SKM-1 treated with dmso at 0.1 percent for 144 hours (cell line): ENCODE data around the gene EYS.
"Not testable (repeated sequence)": the region's sequence is repeated elsewhere in the genome, so short reads cannot be mapped to it uniquely, and the experiment has no call there.

Source experiments
- DNase-seq: peaks from one replicate; lab custom pipeline; 2025; ENCODE audit not compliant: unreplicated experiment; lab: John Stamatoyannopoulos, UW

The EYS gene

GRCh38 chr6:63807056-63807455 is 1900.0 kb downstream of the EYS start:
- no peak for DNase-seq

DNA sequence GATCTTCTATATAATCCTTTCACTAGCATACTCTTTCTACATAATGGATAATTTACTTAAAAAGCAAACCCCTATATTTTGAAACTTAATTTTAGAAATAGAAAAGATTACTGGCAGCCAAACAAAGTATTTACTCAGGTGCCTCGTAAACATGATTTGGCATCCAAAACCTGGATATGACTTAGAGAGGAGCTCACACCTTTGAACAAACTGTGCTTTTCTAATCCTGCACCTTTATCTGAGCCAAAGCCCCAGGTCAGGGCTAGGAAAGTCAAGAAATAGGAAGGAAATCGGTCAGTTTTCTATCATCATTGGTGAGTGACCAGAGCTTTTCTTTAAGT is 1900.5 kb downstream of the EYS start:
- DNase-seq, result no peak

DNA sequence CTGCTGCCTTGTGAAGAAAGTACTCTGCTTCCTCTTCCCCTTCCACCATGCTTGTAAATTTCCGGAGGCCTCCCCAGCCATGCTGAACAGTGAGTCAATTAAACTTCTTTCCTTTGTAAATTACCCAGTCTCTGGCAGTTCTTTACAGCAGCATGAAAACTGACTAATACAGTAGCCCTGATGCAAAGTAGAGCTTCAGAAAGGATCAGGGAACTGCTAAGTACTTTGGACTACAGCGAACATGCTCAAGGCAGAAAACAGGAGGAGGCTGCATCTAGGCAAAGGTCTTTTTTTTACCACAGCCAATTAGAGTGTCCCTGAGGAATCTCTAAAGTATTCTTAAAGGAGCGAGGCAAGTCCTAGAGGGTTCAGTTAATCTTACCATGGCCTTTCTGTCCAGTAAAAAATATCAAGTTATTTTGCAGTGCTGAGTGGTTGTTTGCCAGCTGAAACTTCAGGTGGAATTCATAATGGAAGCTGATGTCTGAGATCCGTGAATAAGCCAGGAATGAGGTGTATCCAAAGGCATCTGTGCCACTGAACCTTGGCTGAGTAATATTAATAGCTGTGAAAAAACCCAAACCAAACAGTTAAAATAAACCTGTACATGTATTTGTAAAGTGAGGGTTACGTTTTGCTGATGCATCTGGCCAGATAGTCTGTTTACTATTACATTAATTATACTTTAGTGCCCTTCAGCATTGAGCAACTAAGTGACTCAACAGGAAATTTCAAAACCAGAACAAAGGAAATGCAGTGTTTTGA is 1901.0 kb downstream of the EYS start:
- DNase-seq, result peak; percentile 65

DNA sequence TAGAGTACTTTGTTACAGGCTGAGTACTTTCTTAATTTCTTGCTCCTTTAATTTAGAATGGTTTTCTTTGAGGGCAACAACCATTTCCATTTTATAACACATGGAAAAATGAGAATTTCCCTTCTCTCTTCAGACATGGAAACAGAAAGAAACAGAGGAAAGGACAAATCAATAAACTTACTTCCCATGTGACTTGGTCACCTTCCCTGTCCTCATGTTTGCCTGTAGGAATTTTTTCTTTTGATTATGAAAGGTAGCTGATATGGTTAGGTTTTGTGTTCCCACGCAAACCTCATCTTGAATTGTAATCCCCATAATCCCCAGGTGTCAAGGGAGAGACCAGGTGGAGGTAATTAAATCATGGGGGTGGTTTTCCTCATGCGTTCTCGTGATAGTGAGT is 1901.7 kb downstream of the EYS start:
- DNase-seq, result no peak

- no peak for DNase-seq
These were observed 1902.6 kb downstream of the EYS start for GRCh38 chr6:63804381-63804956.

DNA sequence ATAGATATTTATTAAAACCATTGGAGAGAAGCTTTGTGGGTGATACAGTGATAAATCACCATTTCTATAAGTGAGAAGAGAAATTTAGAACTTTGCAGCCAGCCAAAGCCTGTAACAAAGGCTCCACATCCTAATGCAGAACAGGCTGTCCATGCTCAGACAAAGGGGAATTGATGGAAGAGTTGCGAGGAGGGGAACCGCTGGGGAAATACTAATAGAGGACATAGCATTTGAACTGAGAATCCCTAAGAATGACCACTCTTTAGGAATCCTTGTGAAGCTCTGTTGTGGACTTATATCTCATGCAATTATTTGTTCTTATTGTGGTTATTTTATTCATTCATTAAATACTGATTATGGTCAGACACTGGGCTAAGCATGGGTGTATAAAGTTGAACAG is 1903.7 kb downstream of the EYS start:
- DNase-seq, result no peak

DNA sequence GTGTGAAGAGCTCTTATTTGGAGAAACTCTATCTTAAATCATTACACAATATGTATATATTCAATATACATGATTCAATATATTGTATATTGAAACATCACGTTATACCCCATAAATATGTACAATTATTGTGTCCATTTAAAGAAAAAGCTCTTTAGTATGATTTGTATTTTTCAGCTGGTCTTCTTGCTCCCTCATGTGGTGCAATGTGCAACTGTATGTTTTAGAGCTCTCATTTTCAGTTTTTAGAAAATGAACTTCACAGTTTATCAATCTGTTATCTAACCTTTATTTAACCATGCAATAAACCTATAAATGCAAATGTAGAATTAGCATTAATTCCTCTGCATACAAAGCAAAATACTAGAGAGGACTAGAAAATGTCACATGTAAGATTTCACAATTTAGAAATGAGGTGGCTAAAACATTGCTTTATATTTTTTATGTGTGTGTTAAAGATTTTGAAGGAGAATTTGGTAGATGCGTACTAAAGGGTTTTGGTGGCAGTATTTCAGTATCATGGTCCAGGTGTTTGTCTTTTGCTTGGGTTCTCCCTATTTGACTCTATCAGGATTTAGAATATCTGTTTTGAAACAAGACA is 1904.3 kb downstream of the EYS start:
- DNase-seq, result peak; percentile 14

GRCh38 chr6:63800386-63800785 is 1906.6 kb downstream of the EYS start:
- DNase-seq, result not testable (repeated sequence)

GRCh38 chr6:63799813-63800212 is 1907.2 kb downstream of the EYS start:
- no peak for DNase-seq

GRCh38 chr6:63799313-63799712 is 1907.7 kb downstream of the EYS start:
- DNase-seq, result no peak

DNA sequence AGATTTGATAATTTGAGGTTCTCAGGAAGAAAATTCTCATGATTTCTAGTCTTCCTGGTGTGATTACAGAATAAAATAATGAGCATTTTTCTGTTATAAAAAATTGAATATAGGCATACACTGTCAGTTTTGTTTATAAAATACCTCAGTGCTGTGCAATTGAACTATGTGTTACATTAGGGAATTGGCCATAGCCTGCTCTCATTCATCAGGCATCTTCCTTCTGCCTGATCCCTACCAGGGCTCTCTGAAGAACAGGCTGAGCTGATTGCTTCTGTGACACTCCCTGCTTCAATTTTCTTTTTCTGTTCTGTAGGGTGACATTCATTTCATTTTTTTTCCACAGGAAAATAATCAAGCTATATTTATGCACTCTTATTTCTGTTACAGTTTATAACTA is 1908.6 kb downstream of the EYS start:
- DNase-seq, result no peak

GRCh38 chr6:63797721-63798120 is 1909.3 kb downstream of the EYS start:
- DNase-seq, result no peak

DNA sequence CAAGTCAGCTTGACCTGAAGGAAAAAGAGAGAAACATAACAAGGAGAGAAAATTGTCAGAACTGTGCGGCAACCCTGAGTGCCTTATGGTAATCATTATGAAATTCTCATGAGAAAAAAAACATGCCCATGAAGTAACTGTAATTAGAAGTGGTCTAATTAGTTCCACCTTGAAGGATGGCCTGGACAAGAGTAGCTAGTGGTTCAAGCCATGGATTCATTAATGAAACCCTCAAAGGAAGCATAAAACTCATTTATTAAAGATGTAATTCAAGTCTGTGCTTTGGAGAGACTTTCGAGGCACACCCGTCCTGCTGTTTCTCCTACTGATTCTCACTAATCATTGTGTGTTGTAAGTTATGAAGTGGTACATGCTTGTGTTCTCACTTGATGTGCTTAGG is 1911.2 kb downstream of the EYS start:
- no peak for DNase-seq

DNA sequence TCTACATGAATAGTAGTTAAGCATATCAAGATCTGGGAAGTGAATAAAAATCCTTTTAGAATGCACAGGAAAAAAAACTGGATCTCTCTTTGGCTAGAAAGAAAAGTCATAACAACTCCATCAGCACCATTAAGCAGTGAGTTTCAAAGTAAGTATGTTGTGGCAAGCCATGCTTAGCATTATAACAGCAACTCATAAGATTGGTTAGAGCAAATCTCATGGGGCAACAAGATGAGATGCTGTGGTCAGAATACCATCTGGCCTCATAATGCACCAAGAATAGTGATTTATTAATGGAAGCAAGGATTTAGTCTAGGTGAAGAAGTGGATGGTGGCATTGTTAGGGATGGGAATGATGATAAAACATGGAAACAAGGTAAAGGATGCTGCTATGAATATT is 1912.0 kb downstream of the EYS start:
- no peak for DNase-seq

- no peak for DNase-seq
These were observed 1913.4 kb downstream of the EYS start for GRCh38 chr6:63793465-63794137.

DNA sequence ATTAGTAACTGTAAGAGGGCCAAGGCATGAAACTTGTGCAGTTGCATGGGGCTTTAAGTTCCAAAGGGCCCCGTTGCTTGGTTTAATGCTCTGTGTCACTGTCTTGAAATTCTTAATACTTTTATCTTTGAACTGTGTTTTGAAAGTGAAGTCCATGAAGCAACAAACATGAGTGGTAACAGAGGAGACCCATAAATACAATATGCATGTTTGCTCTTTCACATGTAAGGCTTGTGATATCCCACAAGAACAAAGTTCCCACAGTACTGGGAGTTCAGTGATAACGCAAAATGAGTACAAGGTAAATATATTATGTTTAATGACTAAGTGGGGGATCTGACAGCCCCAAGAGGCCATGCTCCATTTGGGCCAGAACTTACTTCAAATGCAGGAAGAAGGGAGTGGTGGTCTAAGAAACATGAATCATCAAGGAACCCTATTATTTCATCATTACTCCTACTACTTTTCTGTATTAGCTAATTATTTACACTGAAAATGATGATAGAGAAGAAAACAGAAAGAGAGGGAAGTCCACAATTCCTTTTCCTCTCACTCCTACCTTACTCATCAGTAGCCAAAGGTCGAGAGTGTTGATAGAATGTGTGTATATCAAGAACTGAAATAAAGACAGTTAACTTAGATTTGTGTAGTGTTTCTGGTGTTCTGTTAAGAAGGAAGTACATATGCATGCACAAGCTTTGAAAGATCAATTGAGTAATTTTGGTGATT is 1914.1 kb downstream of the EYS start:
- DNase-seq, result no peak

DNA sequence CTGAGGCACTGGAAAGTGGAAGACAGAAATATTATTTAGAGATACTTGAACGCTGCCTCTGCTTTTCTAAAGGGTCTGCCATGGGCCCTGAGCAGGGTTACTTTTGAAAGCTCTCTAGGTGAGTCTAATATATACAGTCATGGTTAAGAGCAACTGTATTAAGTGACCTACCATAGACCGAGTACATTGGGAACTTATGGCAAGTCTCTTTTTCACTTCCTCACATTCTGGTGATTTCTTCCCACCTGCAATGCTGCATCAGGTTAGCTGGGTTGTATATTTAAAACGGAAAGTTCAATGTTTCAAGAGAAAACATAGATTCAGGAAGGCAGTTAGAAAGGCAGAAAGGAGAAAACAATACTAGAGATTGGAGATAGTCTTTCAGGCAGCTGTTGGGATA is 1916.7 kb downstream of the EYS start:
- DNase-seq, result no peak

- DNase-seq, result no peak
These were observed 1917.3 kb downstream of the EYS start for GRCh38 chr6:63789699-63790098.

DNA sequence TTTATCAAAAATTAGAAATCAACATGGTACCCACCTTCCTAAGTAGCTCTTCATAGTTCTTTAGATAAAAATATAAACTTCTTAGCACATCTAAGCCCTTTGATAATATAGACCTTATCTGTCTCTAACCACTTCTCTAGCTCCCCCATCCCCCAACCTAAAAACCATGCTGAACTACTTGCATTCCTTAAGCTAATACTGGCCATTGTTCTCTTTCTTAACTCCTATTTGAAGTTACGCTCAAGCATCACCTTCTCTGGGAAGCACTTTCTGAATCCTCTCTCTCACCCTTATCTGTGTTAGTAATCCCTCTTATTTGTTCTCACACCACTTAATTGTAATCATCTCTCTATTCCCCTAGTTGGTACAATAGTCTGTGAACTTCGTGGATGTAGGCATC is 1918.5 kb downstream of the EYS start:
- DNase-seq, result no peak

GRCh38 chr6:63787021-63787420 is 1920.0 kb downstream of the EYS start:
- no peak for DNase-seq

DNA sequence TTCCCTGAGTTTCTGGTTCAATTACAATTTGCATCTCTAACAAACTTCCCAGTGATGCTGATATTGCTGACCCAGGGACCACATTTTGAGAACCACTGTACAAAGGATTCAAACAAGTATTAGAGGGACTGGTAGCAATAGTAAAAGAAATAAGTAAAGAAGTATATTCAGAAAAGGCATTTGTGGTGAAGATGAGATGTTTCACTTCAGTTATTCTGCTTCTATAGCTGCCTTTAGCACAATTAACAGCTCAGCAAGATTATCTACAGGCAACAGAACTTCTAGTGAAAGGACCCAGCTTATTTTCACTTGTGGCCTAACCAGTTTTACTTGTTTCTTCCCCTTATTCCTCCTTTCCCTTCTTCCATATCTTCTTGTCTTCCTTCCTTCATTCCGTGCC is 1922.0 kb downstream of the EYS start:
- DNase-seq, result no peak
